Right lung (tissue), 5 donors: Measurements from ENCODE around the gene NOC2L. TPM values are rescaled to one million over a fixed set of nuclear protein-coding genes. Genes with fewer than 3 reads are reported as not detected.
"Not testable (repeated sequence)": the region's sequence is repeated elsewhere in the genome, so short reads cannot be mapped to it uniquely, and the experiment has no call there.

ENCODE experiments used
- DNase-seq, 2 donors: peaks; one replicate each; pipeline ENCODE4 v3.0.0-alpha.2; 2013
- polyA plus RNA-seq, 5 donors: library from polyadenylated mRNA; unstranded; fragments of 120-200 nt; gene quantifications; one replicate each; pipeline versions ENCODE4 v1.2.1 to v1.2.3, GENCODE V29; 2013; ENCODE audit warnings: inconsistent platforms in 1 of 5, low replicate concordance in 1 of 5; ENCODE audit not compliant: insufficient read length in 5 of 5, insufficient read depth in 1 of 5

NOC2L gene
- polyA plus RNA-seq, 5 donors, result 42.3 to 62.0 (median 55.2) TPM

DNA sequence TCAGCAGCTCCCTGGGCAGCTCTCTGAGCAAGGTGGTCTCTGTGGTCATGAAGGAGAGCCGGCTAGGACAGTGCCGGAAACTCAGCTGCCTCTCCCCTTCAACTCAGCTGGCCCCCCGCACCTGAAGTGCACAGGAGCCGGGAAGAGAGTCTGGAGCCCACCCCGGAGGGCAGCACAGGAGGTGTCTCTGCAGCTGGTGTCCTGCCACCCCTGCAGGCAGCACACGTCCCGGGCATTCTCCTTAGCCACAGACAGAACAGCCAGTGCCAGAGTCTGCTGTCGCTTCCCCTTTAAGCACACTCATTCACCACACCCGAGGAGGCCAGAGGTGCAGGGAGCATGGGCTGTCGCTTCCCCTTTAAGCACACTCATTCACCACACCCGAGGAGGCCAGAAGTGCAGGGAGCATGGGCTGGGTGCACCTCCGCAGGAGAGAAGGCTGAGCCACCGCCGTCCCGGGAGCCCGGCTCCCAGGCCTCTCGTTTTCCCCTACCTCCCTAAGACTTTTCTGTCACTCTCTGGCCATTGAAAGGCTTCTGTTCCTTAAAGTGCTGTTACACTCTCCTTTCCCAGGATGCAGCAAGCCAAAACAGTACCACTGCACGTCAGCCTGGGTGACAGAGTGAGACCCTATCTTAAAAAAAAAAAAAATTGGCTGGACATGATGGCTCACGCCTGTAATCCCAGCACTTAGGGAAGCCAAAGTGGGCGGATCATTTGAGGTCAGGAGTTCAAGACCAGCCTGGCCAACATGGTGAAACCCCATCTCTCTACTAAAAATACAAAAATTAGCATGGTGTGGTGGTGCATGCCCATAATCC is 52.2 kb downstream of the NOC2L start:
- DNase-seq, result no peak

DNA sequence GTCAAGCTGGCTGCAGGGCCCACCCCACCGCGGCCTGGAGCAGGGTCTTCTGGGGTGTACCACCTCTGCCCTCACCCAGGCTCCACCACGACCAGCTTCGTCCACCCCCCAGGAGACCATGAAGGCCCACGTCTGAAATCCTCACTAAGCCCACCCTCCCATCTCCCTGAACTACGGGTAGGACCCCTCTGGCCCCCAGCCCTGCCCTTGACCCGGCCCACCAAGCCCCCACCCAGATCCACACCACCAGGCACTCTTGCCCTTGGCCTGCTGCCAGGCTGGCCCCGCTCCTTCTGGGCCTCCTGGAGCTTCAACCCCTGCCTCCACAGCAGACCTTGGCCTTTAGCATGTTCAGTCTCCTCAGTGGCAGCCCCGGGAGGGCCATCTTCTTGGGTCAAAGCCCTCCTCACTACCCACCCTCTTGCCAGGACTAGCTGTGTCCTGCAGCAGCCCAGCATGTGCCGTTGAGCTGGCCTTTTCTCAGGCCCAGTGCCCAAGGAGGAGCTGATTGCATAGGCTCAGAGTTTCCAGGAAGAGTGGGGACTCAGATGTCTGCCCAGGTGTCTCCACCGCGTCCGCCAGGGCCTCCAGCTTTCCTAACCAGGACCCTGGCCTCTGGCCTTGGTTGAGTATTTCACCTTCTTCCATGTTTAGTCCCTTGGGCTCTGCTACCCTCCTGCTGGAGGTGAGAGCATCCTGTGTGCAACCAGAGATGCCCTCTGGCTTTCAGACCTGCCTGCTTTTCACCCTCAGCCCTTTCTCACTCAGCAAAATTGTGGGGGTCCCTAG is 53.1 kb downstream of the NOC2L start:
- no peak for DNase-seq

DNA sequence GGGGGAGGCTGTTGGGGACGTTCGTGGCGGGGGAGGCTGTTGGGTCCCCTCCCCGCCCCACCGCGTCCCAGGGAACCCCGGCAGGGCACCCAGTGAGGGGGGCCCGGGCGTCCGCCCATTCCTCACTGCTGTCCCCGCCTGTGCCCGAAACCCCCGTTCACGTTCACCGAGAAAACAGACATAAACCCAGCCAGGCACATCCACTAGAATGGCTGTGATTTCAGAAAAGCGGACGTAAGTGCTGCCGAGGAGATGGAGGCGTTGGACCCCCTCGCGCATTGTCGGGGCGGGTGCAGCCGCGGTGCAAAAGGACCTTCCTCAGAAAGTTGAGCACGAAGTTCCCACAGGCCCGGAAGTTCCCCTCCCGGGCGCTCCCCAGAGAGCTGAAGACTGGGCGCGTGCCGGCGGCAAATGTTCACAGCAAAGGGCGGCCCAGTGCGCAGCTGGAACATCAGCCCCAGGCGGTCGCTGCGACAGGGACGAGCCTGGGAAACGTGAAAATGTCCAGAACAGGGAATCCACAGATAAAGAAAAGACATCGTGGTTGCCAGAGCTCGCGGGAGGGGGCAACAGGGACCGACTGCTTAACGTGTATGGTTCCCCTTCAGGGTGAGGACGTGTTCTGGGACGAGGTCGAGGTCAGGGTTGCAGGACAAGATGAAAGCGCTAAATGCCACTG is 53.8 kb downstream of the NOC2L start:
- DNase-seq, result peak in 1 of 2 donors; percentile 66

DNA sequence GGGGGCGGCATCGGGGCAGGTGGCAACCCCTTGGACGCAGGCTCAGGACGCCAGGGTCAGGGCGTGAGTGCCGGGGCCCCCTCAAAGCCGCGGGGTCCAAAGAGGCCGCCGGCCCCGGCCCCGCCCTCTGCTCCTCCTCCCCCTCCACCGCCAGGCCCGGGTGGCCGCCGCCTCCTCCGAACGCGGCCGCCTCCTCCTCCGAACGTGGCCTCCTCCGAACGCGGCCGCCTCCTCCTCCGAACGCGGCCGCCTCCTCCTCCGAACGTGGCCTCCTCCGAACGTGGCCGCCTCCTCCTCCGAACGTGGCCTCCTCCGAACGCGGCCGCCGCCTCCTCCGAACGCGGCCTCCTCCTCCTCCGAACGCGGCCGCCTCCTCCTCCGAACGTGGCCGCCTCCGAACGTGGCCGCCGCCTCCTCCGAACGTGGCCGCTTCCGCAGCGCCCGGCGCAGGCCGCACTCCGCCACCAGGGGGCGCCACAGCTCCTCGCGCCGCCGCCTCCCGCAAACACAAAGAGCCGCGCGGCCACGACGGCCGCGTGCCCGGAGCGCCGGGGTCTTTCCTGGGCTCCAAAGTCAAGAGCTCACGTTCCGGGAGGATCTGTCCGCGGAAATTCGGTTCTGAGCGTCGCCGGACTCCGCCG is 54.6 kb downstream of the NOC2L start:
- peak; percentile 84 to 87 for DNase-seq

DNA sequence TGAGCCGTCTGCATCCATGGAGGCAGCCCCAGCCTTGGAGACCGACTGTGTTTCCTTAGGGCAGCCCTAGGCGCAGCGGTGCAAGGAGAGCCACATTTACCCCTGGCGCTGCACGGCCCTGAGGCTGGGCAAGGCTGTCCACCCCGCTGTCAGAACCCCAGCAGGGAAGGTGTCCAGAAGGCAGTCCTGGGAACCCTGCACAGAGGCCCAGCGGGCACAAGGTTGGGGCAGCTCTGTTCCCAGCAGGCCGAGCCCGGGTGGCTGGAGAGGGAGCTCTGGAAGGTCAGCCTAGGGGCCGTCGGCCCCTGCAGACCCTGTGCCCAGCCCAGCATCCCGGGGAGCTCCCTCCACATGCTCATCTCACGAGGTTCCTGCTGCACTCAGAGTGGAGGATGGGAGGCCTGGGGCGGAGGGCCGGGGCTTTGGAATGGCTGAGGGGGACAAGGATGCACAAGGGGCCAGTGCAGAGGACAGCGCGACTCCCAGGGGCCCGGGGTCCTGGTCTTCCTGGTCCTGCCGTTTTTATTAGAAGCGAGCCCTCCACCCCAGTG is 55.3 kb downstream of the NOC2L start:
- DNase-seq, result no peak

DNA sequence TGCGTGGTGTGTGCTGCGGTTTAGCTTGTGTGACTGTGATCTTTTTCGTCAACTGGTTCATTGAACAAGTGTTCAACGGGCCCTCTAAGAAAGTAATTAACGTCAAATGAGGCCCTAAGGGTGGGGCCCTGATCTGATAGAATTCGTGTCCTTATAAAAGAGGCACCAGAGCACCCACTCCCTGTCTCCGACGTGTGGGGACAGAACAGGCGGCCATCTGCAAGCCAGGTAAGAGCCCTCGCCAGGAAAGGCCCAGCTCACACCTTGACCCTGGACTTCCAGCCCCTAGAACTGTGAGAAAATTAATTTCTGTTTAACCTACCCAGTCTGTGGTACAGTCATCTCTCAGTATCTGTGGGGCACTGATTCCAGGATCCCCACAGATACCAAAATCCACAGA is 55.8 kb downstream of the NOC2L start:
- DNase-seq, result no peak

DNA sequence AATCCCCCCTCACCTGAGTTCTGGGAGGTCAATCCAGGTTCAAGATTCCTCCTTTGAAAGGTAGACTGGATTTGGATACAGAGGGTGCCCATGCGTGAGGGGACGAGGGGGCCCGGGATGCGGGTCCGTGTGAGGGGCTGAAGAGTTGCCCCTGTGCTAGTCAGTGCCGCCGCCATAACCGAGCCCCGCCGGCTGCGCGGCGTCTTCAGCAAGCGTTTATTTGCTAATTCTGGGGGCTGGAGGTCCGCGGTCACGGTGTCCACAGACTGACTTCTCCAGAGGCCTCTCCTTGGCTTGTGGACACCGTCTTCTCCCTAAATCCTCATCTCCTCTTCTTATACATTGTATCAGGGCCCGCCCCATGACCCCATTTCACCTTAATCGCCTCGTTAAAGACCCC is 56.3 kb downstream of the NOC2L start:
- DNase-seq, result no peak

DNA sequence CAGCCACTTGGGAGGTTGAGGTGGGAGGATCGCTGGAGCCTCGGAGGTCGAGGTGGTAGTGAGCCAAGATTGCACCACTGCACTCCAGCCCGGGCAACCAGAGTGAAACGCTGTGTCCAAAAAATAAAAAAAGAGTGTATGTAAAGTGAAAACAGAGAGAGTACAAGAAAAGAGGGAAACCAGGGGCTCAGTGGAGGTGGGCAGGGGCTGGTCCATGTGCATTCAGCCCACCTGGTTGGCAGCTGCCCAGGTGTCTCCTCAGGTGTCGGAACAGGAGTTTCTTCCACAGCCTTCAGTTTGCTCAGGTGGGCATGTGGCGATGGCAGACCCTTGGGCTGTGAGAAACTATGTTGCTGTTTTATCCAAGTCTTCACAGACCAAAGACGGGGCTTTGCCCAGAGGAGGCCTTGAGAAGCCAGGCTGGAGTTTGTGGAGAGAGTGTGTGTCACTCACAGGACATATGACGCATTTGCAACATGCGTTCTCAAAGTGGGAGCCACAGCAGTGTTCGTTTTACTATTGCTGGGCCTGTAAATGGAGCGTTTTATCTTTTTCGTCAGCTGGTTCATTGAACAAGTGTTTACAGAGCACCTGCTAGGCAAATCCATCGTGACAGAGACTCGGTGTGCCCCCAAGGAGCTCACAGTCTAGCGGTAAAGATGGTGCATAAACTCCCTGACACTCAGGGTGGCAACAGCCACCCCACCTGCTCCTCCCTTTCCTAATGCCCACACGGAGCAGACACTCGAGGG is 57.8 kb downstream of the NOC2L start:
- no peak for DNase-seq

DNA sequence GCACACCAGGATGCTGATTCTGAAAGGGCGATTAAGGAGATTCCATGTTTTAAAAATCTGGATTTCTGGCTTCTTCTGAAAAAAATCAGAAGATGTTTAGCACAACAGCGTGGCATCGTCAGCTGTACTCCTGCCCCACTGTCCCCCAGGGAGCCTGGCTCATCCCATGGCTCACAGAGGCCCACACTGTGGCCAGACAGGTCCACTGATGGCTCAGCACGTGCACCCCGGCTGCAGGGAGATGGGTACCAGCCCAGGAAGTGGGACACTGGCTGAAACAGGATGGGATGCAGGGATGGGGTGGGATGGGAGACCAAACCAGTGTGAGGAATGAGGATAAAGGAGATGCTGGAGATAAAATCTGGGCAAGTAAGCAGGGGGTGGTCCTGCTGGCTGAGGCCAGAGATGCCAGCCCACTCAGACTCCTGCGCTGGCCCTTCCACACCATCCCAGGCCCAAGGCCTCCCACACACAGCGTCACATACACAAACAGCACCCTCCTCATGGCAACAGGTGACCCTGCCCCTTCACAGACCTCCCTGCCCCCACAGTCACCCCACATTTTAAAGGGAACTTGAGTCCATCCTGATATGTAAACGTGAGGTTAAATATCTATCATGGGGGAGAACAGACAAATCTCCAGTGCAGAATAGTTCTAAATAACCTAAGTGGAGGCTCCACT is 59.3 kb downstream of the NOC2L start:
- DNase-seq, result no peak

DNA sequence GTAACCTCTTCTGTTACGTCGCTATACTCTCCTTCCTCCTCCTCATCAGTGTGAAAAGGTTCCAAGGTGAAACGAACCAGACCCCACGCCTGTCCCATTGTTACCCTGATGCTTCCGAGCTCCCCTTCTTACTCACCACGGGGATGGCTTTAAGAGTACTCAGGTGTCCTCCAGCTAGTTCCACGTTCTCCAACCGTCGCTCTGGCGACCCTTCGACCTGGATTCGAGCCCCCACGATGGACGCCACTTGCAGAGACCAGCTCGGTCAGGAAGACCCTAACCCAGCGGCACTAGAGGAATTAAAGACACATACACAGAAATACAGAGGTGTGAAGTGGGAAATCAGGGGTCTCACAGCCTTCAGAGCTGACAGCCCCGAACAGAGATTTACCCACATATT is 61.1 kb downstream of the NOC2L start:
- not testable (repeated sequence) for DNase-seq

DNA sequence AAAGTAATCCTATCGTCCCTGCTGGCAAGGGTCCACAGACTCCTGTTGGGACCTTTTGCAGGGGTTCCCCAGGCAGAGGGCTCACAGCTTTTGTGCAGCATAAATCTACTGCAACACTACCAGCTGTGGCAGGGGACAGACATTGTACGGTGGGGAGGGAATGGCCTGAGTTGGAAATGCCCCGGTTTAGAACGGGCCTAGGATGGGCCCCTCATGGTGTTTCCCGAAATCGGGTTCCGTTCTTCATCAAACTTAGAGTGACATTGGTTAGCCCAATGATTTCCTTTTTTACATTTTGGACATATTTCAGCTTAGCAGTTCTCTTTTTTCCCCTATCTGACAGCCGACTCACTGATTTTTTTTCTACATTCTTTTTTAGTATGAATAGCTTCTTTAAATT is 61.8 kb downstream of the NOC2L start:
- DNase-seq, result no peak

Other genes starting within 250 kb of the NOC2L start
- 10 to 100 TPM; 23.2 to 66.4 (median 32.9) TPM for gene SAMD11, start 35.3 kb downstream of the NOC2L start, polyA plus RNA-seq
- 10 to 100 TPM in 3 of 5 donors, 1 to 10 TPM in 2; 7.0 to 16.2 (median 12.0) TPM for gene KLHL17, start 1.3 kb upstream of the NOC2L start, polyA plus RNA-seq
- gene PLEKHN1, start 7.2 kb upstream of the NOC2L start, polyA plus RNA-seq, result 1 to 10 TPM in 1 of 5 donors, under 1 TPM in 4; 0.24 to 1.1 (median 0.45) TPM
- under 1 TPM; 0.14 to 0.55 (median 0.19) TPM for gene PERM1, start 22.8 kb upstream of the NOC2L start, polyA plus RNA-seq
- gene HES4, start 40.8 kb upstream of the NOC2L start, polyA plus RNA-seq, result 10 to 100 TPM in 2 of 5 donors, 1 to 10 TPM in 3; 4.9 to 17.7 (median 5.7) TPM
- 10 to 100 TPM in 3 of 5 donors, 1 to 10 TPM in 2; 7.8 to 20.2 (median 11.1) TPM for gene ISG15, start 54.2 kb upstream of the NOC2L start, polyA plus RNA-seq
- gene AGRN, start 60.9 kb upstream of the NOC2L start, polyA plus RNA-seq, result 100 to 1,000 TPM in 4 of 5 donors, 10 to 100 TPM in 1; 95.1 to 196 (median 121) TPM
- under 1 TPM; 0.06 to 0.22 (median 0.13) TPM for gene RNF223, start 115.0 kb upstream of the NOC2L start, polyA plus RNA-seq
- gene C1orf159, start 156.8 kb upstream of the NOC2L start, polyA plus RNA-seq, result 10 to 100 TPM in 2 of 5 donors, 1 to 10 TPM in 3; 6.8 to 17.5 (median 10.0) TPM
- gene TTLL10, start 214.6 kb upstream of the NOC2L start, polyA plus RNA-seq, result 1 to 10 TPM in 4 of 5 donors, under 1 TPM in 1; 0.47 to 2.9 (median 1.7) TPM
- 1 to 10 TPM in 1 of 5 donors, under 1 TPM in 4; 0.28 to 1.4 (median 0.93) TPM for gene TNFRSF18, start 247.3 kb upstream of the NOC2L start, polyA plus RNA-seq